ENCODE results near the gene IFFO2. TPM values are rescaled to one million over a fixed set of nuclear protein-coding genes. Genes with fewer than 3 reads are reported as not detected.

Gene IFFO2
- total RNA-seq, 1 experiment from 2014 or later: 13.0 TPM

- intact Hi-C loops (cut with micrococcal nuclease; ENCODE audit: unreplicated experiment): no loop called here
- CTCF ChIA-PET: interaction anchor here (1.4 kb wide), 1 partner anchor 46 kb away, joined by 3 read pairs; no protein-coding TSS in a partner anchor
- Mint-ChIP-seq H3K36me3 (ENCODE audit: insufficient read depth, unreplicated experiment) (peaks cover 5% of the 10 kb centered on the region), H3K27me3 (ENCODE audit: unreplicated experiment) (no peaks in the 10 kb centered on the region), H3K27ac (ENCODE audit: unreplicated experiment) (no peak overlapping the region), H3K9me3 (ENCODE audit: low read depth, unreplicated experiment) (no peaks in the 10 kb centered on the region), H3K4me1 (ENCODE audit: low read depth, unreplicated experiment) (peaks cover 2% of the 10 kb centered on the region), H3K4me3 (ENCODE audit: low read depth, unreplicated experiment) (peak overlapping the region; percentile 40)
- no TSS peak for BruUV-seq (replicated peaks)
- TF ChIP-seq CTCF (IDR thresholded peaks at IDR 0.05; ENCODE audit: unreplicated experiment): no peak
- peak; percentile 64 for DNase-seq
Observed at GRCh38 chr1:18926315-18927081, 30.0 kb downstream of the IFFO2 start.

GRCh38 chr1:18925279-18925678, 31.2 kb downstream of the IFFO2 start:
- intact Hi-C loops (cut with micrococcal nuclease; ENCODE audit: unreplicated experiment): no loop called here
- H3K9me3 Mint-ChIP-seq (ENCODE audit: low read depth, unreplicated experiment): no peaks in the 10 kb centered on the region
- no peak overlapping the region for H3K27ac Mint-ChIP-seq (ENCODE audit: unreplicated experiment)
- no peaks in the 10 kb centered on the region for H3K27me3 Mint-ChIP-seq (ENCODE audit: unreplicated experiment)
- no TSS peak for BruUV-seq (replicated peaks)
- H3K4me1 Mint-ChIP-seq (ENCODE audit: low read depth, unreplicated experiment): no peaks in the 10 kb centered on the region
- H3K36me3 Mint-ChIP-seq (ENCODE audit: insufficient read depth, unreplicated experiment): peaks cover 5% of the 10 kb centered on the region
- no peak overlapping the region for H3K4me3 Mint-ChIP-seq (ENCODE audit: low read depth, unreplicated experiment)
- no peak for TF ChIP-seq CTCF (IDR thresholded peaks at IDR 0.05; ENCODE audit: unreplicated experiment)
- DNase-seq: no peak
- CTCF ChIA-PET: no interaction called here

- CTCF ChIA-PET: no interaction called here
- Mint-ChIP-seq H3K27me3 (ENCODE audit: unreplicated experiment) (no peaks in the 10 kb centered on the region), H3K4me1 (ENCODE audit: low read depth, unreplicated experiment) (no peaks in the 10 kb centered on the region), H3K27ac (ENCODE audit: unreplicated experiment) (no peak overlapping the region), H3K9me3 (ENCODE audit: low read depth, unreplicated experiment) (no peaks in the 10 kb centered on the region), H3K4me3 (ENCODE audit: low read depth, unreplicated experiment) (no peak overlapping the region), H3K36me3 (ENCODE audit: insufficient read depth, unreplicated experiment) (peaks cover 5% of the 10 kb centered on the region)
- intact Hi-C loops (cut with micrococcal nuclease; ENCODE audit: unreplicated experiment): no loop called here
- no peak for TF ChIP-seq CTCF (IDR thresholded peaks at IDR 0.05; ENCODE audit: unreplicated experiment)
- no TSS peak for BruUV-seq (replicated peaks)
- no peak for DNase-seq
Observed at GRCh38 chr1:18924221-18924691, 32.2 kb downstream of the IFFO2 start.

- Mint-ChIP-seq H3K9me3 (ENCODE audit: low read depth, unreplicated experiment) (no peaks in the 10 kb centered on the region), H3K27ac (ENCODE audit: unreplicated experiment) (no peak overlapping the region), H3K4me1 (ENCODE audit: low read depth, unreplicated experiment) (no peaks in the 10 kb centered on the region), H3K4me3 (ENCODE audit: low read depth, unreplicated experiment) (no peak overlapping the region), H3K27me3 (ENCODE audit: unreplicated experiment) (no peaks in the 10 kb centered on the region), H3K36me3 (ENCODE audit: insufficient read depth, unreplicated experiment) (peaks cover 5% of the 10 kb centered on the region)
- TF ChIP-seq CTCF (IDR thresholded peaks at IDR 0.05; ENCODE audit: unreplicated experiment): no peak
- CTCF ChIA-PET: interaction anchor here (0.5 kb wide), 1 partner anchor 276 kb away, joined by 4 read pairs; no protein-coding TSS in a partner anchor
- intact Hi-C loops (cut with micrococcal nuclease; ENCODE audit: unreplicated experiment): no loop called here
- no peak for DNase-seq
- BruUV-seq (replicated peaks): no TSS peak
Observed at GRCh38 chr1:18923756-18924211, 32.7 kb downstream of the IFFO2 start.

Data from Calu3 (cell line).